ENCODE measurements around the gene TRIB2. TPM values are rescaled to one million over a fixed set of nuclear protein-coding genes. Genes with fewer than 3 reads are reported as not detected.

Gene TRIB2
- total and polyA plus RNA-seq, 8 donors = 4.0 to 66.9 (median 16.1) TPM

DNA sequence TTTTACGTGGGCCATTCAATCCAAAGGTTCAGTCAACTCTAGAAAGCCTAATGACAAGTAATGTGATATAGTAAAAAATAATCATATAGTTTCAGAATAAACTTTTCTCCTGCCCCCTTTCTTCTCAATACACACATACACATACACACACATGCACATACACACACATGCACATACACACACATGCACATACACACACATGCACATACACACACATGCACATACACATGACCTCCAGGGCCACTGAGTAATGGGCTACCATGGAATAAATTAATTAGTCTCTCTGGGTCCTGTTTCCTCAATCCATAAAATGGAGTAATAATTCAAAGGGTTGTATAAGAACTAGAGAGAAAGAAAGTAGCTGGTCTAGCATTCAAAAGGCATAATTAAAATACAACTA lies 5.4 kb upstream of the TRIB2 start:
- Histone ChIP-seq H3K4me3 (no peak overlapping the region), H3K27me3 (no peaks in the 10 kb centered on the region), H3K36me3 (no peaks in the 10 kb centered on the region), H3K4me1 (peaks cover 12 to 47% (median 28%) of the 10 kb centered on the region in 3 donors), H3K9me3 (no peaks in the 10 kb centered on the region), H3K27ac (peak overlapping the region in 1 of 4 donors; percentile 53)
- no peak for FAIRE-seq
- no peak for ATAC-seq
- intact Hi-C loops (cut with DNase I) = loop anchor here in 1 of 3 donors (10.0 kb wide), 2 partner anchors 257 to 847 kb away; no protein-coding TSS in a partner anchor
- TF ChIP-seq, protein P1, sequence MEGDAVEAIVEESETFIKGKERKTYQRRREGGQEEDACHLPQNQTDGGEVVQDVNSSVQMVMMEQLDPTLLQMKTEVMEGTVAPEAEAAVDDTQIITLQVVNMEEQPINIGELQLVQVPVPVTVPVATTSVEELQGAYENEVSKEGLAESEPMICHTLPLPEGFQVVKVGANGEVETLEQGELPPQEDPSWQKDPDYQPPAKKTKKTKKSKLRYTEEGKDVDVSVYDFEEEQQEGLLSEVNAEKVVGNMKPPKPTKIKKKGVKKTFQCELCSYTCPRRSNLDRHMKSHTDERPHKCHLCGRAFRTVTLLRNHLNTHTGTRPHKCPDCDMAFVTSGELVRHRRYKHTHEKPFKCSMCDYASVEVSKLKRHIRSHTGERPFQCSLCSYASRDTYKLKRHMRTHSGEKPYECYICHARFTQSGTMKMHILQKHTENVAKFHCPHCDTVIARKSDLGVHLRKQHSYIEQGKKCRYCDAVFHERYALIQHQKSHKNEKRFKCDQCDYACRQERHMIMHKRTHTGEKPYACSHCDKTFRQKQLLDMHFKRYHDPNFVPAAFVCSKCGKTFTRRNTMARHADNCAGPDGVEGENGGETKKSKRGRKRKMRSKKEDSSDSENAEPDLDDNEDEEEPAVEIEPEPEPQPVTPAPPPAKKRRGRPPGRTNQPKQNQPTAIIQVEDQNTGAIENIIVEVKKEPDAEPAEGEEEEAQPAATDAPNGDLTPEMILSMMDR (IDR thresholded peaks at IDR 0.05) = no peak
- DNase-seq = no peak
- 97 to 100% methylated on average over 1 of the region's 1 CpG for WGBS, 2 donors

DNA sequence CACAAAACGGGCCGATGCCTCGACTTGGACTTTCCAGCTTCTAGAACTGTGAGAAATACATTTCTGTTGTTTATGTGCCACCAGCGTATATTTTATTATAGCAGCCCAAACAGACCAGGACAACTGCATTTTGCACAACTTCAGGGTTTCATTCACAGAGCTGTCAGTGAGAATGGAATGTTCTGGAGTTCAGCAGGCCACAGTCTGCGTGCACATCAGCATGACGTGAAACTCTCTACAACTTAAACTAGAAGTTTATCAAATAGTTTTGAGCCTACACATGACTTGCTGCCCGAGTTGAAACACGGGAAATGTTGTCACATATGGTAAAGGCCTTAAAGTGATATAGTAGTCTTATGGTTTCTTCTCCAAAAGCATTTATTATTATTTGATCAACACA lies 3.9 kb upstream of the TRIB2 start:
- Histone ChIP-seq H3K36me3 (no peaks in the 10 kb centered on the region), H3K27me3 (no peaks in the 10 kb centered on the region), H3K4me3 (no peak overlapping the region), H3K27ac (peak overlapping the region in 1 of 4 donors; percentile 96), H3K4me1 (peaks cover 12 to 47% (median 28%) of the 10 kb centered on the region in 3 donors), H3K9me3 (no peaks in the 10 kb centered on the region)
- 85 to 86% methylated on average over 8 of the region's 8 CpGs for whole genome bisulfite sequencing, 2 donors
- intact Hi-C loops (cut with DNase I) = loop anchor here in 1 of 3 donors (10.0 kb wide), 2 partner anchors 258 to 848 kb away; no protein-coding TSS in a partner anchor
- TF ChIP-seq, protein P1 (IDR thresholded peaks at IDR 0.05) = no peak
- no peak for ATAC-seq
- no peak for DNase-seq
- FAIRE-seq = no peak

DNA sequence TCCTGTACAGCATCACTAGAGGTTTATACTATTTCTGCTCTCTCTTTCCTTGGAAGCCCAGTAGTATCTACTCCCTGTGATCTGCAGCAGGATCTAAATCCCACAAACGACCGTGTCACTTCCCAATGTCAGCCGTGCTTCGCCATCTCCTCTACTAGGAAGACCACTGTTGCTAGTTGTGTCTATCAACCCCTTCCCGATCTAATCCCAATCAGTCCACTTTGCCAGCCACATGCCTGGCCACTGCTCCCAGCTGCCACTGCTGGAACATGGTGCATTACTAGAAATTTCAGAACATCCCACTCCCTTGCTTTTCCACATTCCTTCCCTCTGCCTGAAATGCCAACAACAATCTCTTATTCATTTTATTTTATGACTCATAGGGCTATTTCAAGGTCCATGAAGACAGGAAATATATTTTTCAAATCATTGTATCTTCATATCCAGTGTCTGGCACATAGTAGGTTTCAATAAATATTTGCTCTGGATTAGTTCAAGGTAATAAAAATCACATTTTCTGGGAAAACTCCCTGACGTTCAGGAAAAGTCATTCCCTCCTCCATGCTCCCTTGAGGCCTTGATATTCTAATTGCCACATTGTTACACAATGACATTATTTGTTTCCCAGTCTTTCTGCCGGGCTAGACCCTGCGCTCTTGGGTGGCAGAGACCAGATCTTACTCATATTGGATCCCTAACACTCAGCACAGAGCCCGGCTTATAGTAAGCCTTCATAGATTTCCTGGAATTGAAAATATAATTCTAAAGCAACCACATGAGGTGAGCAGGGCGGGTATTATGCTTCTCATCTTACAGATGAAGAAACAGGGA lies 2.1 kb upstream of the TRIB2 start:
- no peak for FAIRE-seq
- ATAC-seq = peak in 2 of 4 donors; percentile 43 to 46
- DNase-seq = peak in 1 of 6 donors; percentile 52

DNA sequence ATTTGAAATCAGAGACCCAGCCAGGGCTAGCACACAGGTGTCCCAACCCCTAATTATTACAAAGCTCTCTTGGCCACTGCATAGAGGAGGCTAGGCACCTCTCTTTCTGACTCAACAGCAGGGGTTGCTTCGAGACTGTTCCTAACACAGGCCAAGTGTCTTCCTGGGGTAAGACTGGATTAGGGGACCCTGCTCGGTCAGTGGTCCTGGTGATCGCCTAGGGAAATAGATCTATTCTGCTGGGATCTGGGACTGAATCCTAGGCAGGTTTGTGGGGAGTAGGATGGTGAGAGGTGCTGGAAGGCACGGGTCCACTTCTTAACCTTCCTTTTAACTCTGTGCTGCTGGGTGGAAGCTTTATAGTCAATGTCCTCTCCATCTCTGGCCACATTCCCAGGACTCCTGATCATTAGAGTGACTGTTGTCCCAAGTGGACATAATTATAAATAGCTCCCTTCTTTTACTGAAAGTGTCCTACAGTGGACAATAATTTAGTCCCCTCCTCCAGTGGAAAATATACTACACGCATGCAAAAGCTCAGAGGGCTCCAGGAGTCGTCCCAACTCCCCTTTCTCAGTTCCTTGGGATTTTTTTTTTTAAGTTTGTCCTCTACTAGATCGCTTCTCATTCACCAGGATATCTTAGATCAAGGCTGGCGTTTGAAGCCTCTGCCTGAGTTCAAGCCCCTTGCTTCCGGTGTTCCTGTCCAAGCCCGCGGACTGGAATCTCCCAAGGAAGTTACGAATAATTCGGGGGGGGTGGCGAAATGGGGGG lies 1.3 kb upstream of the TRIB2 start:
- no peak for ATAC-seq
- peaks cover 12 to 25% (median 15%) of the 10 kb centered on the region in 3 donors for H3K4me1 ChIP-seq
- no peaks in the 10 kb centered on the region for H3K9me3 ChIP-seq
- intact Hi-C loops (cut with DNase I) = loop anchor here in 1 of 3 donors (10.0 kb wide), 2 partner anchors 261 to 851 kb away; no protein-coding TSS in a partner anchor
- TF ChIP-seq, protein P1 (IDR thresholded peaks at IDR 0.05) = no peak
- WGBS, 2 donors = 36 to 39% methylated on average over 14 of the region's 14 CpGs
- no peak for FAIRE-seq
- H3K27me3 ChIP-seq = no peaks in the 10 kb centered on the region
- peak overlapping the region in 3 of 4 donors; percentile 39 to 97 (median 96) for H3K27ac ChIP-seq
- peak overlapping the region in 3 of 4 donors; percentile 64 to 76 (median 66) for H3K4me3 ChIP-seq
- no peaks in the 10 kb centered on the region for H3K36me3 ChIP-seq
- DNase-seq = peak in 1 of 6 donors; percentile 21

More for the DNA sequence above, 2.1 kb upstream of the TRIB2 start:
- Histone ChIP-seq H3K27me3 (no peaks in the 10 kb centered on the region), H3K9me3 (no peaks in the 10 kb centered on the region), H3K4me1 (peaks cover 12 to 33% (median 23%) of the 10 kb centered on the region in 3 donors), H3K36me3 (no peaks in the 10 kb centered on the region), H3K4me3 (peak overlapping the region in 1 of 4 donors; percentile 64), H3K27ac (peak overlapping the region in 3 of 4 donors; percentile 39 to 97 (median 96))
- TF ChIP-seq, protein P1 (IDR thresholded peaks at IDR 0.05) = no peak
- 63 to 69% methylated on average over 10 of the region's 10 CpGs for WGBS, 2 donors
- intact Hi-C loops (cut with DNase I) = loop anchor here in 1 of 3 donors (10.0 kb wide), 2 partner anchors 260 to 850 kb away; no protein-coding TSS in a partner anchor

Measured in pancreas (tissue), 10 donors.